SW480 (cell line): ENCODE results near the gene CD99L2.

ENCODE experiments used
- DNase-seq: peaks from one replicate; pipeline ENCODE4 v3.0.0-alpha.2; 2016; ENCODE audit warnings: low spot score

The CD99L2 gene, protein sequence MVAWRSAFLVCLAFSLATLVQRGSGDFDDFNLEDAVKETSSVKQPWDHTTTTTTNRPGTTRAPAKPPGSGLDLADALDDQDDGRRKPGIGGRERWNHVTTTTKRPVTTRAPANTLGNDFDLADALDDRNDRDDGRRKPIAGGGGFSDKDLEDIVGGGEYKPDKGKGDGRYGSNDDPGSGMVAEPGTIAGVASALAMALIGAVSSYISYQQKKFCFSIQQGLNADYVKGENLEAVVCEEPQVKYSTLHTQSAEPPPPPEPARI

DNA sequence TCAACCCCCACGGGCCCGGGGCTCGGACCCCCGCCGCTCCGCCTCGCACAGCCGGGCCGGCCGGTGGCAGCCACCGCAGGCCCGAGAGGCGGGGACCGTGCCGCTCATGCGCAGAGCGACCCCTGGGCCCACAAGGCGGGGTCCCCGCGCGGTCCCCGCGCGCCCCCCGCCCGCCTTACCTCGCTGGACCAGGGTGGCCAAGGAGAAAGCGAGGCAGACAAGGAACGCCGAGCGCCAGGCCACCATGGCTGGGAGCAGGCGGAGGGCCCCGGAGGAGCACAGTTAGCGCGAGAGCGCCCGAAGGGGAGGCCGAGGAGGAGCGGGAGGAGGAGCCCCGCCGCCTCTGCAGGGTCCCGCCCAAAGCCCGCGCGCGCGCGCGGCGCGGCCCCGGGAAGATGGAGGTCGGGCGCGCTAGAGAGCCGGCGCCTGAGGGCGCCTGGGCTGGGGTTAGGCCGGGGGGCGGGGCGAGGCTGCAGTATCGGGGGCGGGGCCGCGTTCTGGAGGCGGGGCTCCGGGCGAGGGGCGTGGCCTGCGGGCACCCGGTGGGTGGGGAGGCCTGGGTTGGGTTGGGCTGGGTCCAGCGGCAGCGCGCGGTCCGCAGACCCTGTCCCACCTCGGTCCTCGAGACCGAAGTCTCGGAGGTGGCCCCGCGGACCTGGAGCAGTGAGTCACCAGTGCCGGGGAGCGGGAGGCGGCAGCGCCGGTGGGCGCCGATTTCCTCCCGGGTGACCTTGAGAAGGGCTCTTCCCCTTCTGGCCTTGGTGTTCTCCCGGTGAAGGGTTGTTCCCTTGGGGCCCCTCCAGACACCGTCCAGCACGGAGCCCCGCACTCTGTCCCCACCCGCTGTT is at the start of gene CD99L2:
TSS of gene CD99L2 (minus strand) at position 326 of the 848 bp plus-strand sequence. CDS start at position 246, 80 bp downstream.
- peak; percentile 79 for DNase-seq

DNA sequence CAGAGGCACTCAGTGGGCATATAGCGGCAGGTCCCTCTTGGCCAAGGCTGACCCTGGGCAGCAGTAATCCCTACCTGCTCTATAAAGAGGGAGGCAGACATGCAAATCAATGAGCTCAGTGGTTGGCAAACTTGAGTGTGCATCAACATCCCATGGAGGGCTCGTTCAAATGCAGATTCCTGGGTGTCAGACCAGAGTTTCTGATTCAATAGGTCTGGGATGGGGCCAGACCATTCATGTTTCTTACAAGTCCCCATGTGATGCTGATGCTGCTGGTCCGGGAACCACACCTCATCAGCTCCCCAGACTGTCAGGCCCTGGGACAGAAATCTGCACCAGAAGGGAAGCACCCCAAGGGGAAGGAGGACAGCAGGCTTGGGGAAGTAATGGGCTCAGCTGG is 45.8 kb upstream of the CD99L2 start:
- DNase-seq = no peak

DNA sequence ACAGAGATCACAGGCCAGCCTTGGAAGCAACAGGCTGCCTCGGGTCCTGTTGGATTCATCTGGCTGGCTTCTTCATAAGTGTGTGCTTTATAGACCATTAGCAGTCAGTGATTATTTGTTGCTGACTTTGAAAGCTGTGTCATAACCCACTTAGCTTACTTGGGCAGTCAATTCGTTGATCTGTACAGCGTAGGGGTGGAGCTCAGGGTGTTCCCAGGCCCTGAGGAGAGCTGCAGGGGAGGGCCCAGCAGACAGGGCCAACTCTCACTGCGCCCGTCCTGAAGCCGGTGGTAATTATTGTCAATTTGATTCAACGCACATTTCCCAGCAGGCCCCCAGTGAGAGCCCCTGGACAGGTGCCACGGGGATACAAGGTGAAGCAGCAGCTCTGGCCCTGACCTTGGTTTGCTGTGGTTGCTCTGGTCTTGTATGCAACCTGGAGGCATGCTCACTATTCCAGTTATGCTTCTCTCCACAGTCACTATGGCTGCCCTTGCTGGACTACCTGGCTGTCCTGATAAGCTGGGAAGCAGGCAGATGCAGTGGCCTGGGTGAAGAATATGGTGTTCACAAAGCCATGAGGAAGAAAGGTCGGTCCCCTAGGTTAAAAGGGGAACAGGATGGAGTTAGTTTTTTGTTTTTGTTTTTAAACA is 44.6 kb upstream of the CD99L2 start:
- DNase-seq = no peak

DNA sequence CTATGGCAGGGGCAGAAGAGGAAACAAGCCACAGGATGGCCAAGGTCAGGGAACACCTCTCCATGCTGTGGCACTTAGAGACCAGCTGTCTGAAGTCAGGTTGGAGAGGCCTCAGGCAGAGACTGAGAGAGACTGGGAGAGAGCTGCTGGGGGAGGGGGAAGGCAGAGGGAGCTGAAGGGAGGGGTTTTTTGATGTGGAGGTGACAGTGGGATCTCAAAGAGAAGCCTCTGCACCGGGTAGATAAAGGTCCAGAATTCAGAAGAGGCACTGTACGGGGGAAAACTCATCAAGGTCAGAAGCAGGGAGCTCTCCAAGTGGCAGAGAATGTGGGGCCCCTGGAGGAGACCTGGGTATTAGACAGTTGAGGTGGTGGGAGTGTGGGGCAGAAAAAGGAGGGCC is 43.1 kb upstream of the CD99L2 start:
- DNase-seq = no peak

DNA sequence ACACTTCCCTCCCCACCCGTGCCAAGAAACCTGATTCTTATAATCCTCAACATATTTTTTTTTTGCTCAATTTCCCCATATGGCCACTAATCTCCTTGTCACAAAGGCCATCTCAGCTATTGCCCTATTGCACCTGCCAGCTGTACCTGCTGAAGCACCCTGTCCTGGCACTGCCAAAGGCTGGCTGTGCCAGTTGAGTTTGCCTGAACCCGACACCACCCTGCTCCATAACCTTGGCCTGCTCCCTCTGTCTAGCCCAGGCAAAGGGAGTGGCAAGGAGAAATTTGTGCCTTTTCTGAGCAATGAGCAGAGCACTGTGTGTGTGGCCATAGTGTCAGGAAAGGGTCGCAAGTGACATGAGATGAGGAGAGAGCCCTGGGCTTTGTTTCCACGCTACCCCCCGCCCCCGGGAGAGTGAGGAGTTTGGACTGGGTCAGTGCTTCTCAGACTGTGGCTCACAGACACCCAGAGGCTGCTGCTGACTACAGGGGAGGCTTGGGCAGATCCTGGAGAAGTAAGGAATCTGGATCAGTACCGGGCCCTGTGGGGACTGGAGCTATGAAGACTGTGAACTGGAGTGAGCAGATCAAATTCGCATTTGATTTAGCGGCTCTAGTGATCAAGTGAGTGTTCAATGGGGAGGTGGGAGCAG is 42.5 kb upstream of the CD99L2 start:
- no peak for DNase-seq

DNA sequence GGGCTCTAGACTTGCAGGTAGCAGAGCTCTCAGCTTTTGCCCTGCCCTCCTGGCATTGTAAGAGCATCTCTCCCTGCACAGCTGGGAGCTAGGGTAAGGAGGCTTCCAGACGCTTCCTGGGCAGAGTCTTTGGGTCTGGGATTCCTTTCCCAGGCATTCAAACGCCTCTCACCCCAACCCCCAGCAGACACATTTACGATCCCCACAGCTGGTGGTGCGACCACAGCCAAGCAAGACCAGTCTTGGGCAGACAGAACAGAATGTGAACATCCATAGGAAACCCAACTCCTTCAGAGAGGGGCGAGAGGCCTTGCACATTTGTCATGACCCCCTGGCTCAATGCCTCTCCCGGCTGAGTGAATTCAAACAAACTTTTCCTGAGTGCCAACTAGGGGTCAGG is 38.1 kb upstream of the CD99L2 start:
- DNase-seq = no peak

DNA sequence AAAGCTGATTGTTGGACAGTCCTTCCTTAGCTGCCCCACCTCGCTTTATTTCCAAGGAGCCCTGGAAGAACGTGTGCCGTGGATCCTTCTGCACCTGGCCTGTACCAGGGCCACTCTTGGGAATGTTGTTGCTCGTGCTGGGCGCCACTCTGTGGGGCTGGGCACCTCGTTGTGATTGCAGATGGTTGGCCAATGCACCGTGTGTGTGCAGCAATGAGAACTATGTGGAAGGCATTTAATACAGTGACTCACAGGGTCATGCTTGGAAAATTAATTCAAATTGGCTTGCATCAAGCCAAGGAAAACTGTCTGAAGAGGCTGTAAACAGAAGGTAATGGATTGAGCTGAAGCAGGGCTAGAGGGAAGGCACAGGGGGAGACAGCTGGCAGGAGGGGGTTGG is 37.0 kb upstream of the CD99L2 start:
- no peak for DNase-seq

DNA sequence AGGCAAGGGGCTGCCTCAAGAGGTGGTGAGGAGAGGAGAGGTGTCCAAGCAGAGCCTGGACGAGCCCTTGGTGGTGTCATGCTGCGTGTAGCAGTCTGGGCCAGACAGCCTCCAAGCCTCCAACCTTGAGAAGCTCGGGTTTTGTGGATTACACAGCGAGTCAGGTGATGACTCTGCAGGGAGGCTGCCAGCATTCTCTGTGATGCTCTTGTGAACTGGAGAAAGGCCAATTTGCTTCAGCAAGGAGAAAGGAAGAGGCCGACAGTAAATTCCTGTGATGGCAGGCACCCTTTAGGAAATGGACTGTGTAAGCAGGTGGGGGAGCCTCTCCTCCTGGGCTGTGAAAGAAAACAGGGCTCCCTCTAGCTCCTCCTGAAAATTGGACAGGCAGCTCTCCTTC is 36.0 kb upstream of the CD99L2 start:
- DNase-seq = peak; percentile 16

DNA sequence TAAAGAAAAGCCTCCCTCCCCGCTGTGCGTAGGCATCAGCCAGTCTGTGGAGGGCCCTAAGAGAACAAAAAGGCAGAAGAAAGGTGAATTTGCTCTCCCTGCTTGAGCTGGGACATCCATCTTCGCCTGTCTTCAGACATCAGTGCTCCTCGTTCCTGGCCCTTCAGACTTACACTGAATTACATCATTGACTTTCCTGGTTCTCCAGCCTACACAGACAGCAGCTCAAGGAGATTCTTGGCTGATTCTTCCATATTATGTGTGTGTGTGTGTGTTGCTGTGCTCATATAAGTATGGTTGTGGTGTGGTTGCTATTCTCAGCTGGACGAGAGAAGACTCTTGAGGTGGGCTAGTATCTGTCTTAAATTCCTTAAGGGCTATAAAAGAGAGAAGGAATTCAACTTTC is 35.5 kb upstream of the CD99L2 start:
- peak; percentile 8 for DNase-seq

DNA sequence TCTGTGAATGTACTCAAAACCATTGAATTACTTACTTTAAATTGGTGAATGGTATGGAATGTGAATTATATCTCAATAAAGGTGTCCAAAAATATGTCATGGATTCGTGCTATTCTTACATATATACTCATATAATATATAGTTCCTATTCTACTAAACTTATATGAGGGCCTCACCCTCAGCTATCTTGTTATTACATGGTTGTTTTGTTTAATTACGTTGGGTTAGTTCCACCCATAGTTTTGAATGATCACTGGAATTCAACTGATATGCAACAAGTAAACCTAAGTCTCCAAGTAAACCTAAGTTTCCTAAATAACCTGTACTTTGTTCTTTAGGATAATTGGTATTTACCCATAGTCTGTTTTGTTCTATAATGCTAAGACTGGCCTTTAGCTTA is 30.6 kb upstream of the CD99L2 start:
- no peak for DNase-seq

DNA sequence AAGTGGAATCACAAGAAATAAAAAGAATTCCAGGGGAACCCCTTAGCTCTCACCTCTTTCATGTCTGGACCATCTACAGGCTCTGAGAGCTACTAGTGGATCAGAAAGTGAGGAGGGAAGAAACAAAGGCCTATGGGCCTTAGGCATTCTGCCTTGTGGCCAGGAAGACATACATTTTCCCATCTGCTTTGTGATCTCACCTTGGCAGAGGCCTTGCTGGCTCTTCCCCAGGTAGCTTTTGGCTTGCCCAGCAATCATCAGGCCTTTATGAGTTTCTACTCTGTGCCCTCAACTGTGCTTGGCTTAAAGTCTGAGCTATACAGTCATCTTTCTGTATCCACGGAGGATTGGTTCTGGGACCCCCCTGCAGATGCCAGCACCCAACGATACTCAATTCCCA is 28.3 kb upstream of the CD99L2 start:
- DNase-seq = no peak

DNA sequence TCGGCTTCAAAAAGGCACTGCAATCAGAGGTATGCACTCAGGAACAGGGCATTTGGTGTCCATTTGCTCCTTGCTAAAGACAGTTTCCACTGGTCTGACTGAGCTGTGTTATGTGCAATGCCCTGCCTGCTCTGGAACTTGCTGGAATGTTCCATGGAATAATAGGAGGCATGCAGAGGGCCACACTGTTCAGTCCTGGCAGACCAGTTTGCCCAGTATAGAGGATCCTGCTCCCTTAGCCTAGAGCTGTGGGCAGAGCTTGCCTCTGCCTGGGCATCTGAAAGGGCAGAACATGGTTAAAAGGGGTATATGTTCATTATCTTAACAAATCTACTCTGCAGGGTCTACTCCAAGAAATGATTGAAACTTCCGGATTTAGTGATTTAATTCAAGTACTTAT is 27.8 kb upstream of the CD99L2 start:
- no peak for DNase-seq

DNA sequence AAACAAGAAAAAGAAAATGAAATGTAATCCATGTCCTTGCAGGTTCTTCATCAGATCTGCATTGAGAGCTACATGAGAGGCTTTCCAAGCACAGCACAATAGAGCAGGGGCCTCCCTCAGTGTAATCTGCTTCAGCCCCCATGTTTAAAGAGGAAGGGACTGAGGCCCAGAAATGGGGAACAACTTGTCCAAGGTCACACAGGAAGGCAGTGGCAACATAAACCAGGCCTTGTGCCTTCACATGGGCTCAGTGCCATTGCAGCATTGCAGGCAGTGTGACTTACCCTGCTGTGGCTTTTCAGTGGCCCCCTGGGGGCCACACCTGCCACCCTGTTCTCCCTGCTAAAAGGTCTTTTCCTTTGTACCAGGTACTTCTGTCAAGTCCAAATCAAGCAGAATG is 20.9 kb upstream of the CD99L2 start:
- DNase-seq = no peak

DNA sequence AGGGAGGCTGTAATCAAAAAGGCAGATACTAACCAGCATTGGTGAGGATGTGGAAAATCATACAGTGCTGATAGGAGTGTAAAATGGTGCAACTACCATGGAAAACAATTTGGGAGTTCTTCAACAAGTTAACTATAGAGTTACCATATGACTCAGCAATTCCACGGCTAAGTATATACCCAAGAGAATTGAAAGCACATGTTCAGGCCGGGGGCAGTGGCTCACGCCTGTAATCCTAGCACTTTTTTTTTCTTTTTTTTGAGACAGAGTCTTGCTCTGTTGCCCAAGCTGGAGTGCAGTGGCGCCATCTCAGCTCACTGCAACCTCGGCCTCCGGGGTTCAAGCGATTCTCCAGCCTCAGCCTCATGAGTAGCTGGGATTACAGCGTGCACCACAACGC is 15.0 kb upstream of the CD99L2 start:
- no peak for DNase-seq

DNA sequence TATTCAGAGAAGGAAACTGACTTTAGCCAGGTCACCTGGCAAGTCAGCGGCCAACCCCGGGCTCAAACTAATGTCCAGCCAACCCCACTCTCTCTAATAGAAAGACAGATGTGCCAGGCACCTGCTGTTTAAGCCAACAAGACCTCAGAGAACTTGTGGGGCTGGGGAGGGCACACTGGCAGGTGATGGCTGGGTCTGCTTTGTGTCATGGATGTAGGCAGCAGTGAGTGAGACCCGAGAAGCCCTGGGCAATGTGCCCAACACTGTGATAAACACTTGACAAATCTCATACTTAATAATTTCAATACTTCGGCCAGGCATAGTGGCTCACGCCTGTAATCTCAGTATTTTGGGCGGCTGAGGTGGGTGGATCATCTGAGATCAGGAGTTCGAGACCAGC is 9.0 kb upstream of the CD99L2 start:
- no peak for DNase-seq

DNA sequence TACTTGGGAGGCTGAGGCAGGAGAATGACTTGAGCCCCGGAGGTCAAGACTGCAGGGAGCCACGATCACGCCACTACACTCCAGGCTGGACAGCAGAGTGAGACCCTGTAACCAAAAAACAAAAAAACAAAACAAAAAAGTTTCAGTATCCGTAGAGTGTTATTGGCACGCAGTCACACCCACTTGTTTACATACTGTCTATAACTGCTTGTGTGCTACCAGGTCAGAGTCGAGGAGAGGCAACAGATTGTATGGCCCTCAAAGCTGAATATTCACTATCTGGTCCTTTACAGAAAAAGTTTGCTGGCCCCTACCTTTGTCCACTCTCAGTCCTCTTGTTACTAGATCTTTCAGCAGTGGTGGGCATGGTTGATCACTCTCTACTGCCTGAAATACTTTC is 8.2 kb upstream of the CD99L2 start:
- no peak for DNase-seq

DNA sequence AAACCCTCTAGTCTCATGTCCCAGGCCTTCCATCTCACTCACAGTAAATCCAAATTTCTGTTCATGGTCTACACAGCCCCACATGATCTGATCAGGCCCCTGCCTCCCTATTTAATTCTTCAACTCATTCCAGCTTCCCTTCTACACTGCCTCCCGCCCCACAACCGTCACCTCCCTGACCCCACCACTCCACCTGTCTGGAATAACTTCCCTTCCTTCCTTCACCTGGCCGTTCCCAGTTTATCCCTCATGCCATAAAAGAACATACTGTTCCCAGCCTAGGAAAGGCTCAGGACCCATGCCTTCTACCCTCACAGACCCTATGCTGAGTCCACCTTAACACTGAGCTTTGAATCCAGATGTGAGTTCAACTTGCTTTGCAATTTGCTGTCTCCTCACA is 6.8 kb upstream of the CD99L2 start:
- no peak for DNase-seq

DNA sequence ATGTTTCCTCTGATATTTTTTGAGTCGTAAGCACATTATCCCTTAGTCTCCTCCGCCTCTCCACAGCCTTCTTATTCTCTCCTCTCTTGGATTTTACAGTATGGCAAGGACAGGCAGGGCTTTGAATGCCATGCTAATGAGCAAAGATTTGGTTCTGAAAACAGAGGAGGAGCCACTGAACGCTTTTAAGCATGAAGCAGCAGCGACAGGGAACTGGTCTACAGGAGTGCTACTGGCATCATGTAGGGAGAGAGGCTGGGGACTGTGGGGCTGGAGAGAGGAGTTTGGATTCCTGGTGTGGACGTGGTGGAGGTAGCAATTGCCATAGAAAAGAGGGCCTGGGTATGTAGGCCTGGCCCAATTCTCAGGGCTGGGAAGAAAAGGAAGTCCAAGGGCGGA is 4.6 kb upstream of the CD99L2 start:
- no peak for DNase-seq

DNA sequence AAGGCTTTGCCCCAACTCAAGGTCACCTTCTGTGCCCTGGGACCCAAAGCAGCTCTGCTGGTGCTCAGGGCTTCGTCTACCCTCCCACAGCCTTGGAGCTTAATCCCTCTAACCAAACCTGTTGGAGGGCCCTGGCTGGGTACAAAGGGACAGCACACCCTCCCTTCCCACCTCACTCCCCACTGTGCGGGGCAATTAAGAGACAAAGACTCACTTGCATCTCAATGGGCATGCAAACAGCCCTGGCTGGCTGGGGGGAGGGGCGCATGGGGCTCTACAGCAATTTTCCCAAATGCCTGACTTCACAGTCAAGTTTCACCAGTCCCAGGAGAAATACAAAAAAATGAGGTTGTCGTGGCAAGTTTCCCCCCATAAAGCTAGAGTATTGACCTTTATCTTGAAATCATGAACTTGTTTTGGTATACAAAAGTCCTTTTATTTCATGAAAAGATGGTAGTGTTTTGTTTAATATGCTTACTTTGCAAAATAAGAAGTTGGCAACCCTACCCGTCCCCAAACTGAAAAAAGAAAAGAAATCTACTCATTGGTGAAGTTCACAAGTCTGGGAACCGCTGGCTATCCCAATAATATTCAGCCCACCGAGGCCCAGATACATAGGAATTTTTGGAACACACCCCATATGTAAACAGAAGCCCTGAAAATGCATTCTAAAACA is 4.1 kb upstream of the CD99L2 start:
- no peak for DNase-seq

DNA sequence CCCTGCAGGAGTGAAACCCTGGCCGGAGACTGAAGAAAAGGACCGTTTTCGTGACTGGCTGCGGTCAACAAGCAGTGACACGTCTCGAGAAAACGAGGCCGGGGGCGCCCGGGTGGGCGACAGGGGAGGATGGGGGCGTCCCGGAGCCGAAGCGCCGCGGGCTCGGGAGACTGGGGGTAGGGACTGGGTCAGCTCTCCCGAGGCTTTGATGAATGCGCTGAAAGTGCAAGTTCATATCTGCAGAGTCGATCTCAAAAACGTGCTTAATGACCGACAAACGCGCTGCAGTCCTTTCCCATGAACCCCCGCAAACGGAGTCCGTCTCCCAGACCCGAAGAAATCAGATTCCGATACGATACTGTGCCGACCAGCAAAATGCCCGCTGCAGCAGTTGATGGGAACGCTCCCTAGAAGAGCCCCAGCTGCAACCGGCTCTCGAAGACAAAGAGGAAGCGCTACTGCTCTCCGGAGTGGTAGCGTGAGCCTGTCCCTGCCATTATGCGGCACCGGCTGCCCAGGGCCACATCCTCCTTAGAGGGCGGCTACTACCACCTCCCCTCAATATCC is 806 bp upstream of the CD99L2 start:
- DNase-seq = peak; percentile 42

DNA sequence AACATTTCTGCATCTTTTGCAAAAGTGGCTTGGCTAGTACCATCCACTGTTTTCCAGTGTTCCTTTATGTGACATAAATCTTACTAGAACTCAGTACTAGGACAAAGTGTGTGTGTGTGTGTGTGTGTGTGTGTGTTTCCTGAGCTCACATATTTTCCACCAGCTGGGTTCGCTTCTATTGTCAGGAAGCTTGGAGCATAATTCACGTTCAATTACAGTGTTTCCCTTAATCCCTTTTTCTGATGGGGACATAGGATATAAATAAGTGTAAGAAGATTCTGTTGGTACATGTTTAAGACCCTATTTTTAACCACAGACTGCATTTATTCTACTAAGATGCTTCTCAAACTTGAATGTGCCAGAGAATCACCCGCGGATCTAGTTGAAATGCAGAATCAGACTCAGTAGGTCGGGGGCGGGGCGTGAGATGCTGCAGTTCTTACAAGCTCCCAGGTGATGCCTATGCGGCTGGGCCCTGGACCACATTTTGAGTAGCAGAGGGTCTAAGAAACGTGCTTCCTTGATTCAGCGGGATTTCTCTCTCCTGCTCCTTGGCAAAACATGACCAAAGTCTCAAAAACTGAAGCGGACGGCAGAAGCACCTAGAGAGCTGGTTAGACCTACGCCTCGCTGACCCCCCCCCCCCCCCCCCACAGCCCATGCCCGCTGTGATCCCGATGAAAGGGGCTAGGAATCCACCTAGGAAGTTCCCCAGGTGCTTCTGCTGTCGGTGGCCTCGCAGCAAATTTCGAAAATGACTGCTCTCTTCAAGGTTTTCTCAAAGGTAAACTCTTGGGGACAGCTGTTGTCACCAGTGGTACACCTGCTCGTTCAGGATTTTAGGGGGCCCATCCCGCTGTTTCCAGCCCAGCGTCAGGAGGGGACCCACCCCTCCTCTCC is 797 bp downstream of the CD99L2 start:
- DNase-seq = no peak
